GM19328 (cell line): ENCODE measurements around the gene EIF5.

ENCODE experiments used
- ATAC-seq: cut with Tn5 transposase; IDR thresholded peaks from one replicate; pipeline ENCODE4 v1.9.1; 2021; ENCODE audit warnings: mild to moderate bottlenecking, moderate library complexity; ENCODE audit not compliant: unreplicated experiment

EIF5 gene

DNA sequence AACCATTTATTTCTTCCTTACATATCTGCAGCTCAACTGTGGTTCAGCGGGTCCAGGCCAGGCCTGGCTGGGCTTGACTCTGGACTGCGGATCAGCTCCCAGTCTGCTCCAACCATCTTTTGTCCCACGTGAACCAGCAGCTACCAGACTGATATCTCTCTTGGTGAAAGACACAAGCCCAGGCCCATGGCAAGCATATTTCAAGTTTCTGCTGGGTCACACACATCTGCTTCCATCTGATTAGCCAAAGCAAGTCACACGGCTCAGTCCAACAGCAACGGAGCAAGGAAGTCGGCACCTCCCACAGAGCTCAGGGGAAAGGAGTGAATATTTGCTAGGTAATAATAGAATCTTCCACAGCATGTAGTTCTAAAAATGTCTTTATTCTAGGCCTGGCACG lies 26.5 kb downstream of the EIF5 start:
- no peak for ATAC-seq

DNA sequence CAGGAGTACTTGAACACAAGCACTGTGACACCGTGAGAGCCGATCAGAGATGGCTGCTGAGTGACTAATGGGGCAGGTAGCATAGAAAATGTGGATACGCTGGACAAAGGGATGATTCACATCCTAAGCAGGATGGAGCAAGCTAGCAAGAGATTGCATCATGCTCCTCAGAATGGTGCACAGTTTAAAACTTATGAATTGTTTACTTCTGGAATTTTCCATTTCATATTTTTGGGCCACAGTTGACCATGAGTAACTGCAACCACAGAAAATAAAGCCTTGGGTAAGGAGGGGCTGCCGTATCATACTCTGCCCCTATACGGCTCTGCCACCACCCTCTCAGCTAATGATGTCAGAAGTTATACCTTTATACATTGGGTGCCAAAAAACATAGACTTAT lies 27.8 kb downstream of the EIF5 start:
- no peak for ATAC-seq

GRCh38 chr14:103362780-103363179 lies 28.7 kb downstream of the EIF5 start:
- ATAC-seq = no peak

- no peak for ATAC-seq
Measured at GRCh38 chr14:103366741-103367140, 32.7 kb downstream of the EIF5 start.

DNA sequence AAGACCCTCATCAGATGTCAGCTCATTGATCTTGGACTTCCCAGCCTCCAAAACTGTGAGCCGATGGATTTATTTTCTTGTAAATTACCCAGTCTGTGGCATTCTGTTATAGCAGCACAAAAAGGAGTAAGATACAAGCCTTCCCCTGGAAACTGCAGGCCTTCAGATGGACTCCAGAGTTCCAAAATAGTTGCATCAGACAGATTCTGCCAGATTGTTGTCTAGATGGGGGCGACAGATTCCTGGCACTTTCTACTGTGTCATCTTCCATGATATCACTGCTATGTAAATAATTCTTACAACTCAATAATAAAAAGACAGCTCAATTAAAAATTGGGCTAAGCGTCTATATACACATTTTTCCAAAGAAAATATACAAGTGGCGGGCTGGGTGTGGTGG lies 34.0 kb downstream of the EIF5 start:
- ATAC-seq = no peak

GRCh38 chr14:103370087-103370486 lies 36.0 kb downstream of the EIF5 start:
- ATAC-seq = no peak

GRCh38 chr14:103372017-103372416 lies 38.0 kb downstream of the EIF5 start:
- ATAC-seq = no peak

GRCh38 chr14:103372552-103373304 lies 38.7 kb downstream of the EIF5 start:
- no peak for ATAC-seq

DNA sequence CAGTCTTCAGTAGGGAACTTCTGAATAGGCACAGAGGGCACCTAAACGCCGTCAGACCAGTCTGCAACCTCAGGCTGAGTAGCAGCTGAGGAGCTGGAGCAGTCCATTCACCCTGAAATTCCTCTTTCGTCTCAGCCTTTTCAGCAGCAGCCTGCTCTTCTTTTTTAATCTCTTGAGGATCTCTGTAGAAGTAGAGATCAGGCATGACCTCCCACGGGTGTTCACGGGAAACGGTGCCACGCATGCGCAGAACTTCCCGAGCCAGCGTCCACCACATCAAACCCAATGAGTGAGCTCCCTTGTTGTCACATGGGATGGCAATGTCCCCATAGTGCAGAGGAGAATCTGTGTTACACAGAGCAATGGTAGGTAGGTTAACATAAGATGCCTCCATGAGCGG lies 40.1 kb downstream of the EIF5 start:
- no peak for ATAC-seq

DNA sequence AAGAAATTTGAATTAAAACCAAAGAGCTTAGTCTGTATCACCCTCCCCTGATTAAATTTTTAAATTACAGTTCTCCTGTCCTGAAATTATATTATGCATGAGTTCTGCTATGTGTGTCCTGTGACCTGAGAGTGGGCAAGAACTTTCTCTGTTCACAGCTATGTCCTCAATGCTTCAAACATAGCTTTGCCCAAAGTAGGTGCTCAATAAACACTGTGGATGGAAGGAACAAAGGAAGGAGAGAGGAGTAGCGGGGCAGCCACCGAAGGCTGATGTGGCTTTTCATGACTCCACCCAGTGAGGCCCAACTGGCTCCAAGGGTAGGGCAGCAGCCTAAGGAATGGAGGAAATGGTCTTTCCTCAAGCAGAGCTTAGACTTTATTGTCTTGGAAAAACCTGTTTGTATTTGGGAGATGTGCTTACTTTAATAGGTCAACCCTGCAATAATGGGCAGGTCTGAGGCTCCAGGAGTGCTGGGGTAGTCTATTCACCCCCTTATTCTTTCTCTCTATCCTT lies 43.5 kb downstream of the EIF5 start:
- ATAC-seq = no peak

DNA sequence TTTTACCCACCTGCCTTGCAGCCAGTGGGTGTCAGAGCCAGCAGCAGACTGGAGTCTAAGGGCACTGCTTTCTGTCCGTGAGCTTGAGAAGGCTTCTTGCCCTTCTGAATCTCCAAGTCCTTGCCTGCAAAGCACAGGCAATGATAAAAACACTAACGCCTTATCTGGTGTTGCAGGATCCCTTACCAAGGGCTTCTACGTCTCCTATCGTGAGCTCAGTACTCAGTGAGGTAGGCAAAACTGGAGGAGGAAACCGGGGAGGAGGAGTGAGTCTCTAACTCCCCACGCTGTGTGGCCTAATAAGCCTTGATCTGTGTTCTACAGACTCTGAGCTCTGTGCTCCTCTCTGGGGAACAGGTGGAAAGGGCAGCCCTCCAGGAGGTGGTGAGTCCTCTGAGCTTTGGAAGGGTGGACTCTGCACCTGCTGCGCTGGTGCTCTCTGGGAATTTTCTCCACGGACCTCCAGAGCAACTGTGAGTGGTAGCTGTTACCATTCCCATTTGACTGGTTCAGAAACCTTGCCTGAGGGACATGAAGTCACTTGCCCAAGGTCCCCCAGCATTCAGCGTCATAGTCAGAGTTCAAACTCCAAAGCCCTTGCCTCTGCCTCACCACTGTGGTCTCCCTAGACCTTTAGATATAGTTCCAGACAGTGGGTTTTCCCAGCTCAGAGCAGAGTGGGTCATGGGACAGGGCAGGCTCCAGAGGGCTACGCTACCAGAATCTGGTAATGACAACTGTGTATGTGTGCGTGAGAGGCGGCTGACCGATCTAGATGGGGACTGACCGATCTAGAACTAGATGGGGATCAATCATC lies 44.2 kb downstream of the EIF5 start:
- no peak for ATAC-seq

- no peak for ATAC-seq
Measured at GRCh38 chr14:103380719-103381377, 46.8 kb downstream of the EIF5 start.

GRCh38 chr14:103382376-103382775 lies 48.3 kb downstream of the EIF5 start:
- ATAC-seq = no peak

DNA sequence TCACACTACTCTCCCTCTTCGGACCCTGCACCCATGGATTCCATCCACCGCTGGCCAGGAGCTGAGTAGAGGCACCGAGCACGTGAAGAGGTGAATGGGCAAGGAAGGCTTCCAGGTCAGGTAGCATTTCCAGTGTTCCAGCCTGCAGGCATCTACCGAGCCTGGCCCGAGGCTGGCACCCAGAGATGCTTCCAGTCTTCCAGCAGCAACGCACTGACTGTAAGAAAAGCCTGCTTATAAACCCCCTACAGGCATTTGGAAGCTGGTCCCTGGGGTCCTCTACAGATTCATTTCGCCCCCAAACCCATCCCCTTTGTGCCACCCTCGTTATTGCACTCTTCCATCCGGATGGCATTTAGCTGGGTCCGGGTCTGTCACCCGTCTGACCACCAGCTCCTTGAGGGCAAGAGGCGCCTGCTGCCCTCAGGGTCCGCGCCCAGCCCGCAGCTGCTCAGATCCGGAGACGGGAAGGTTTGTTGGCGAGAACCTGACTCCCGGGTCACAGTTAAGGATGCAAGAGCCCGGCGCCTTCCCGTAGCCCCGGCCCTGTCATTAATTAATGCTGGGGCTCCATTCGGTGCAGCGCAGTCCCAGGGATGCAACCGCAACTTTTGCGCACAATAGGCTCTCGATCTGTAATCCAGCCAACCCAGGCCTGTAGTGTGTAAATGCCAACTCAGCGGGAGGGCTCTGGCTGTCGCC lies 50.6 kb downstream of the EIF5 start:
- no peak for ATAC-seq

- ATAC-seq = peak; percentile 92
Measured at GRCh38 chr14:103385152-103385928, 51.3 kb downstream of the EIF5 start, which contains the start of gene MARK3. Gene MARK3 (plus strand): TSS chr14:103385415. CDS start chr14:103386030, 615 bp downstream.

GRCh38 chr14:103385929-103386712 lies 52.1 kb downstream of the EIF5 start:
- ATAC-seq = no peak

DNA sequence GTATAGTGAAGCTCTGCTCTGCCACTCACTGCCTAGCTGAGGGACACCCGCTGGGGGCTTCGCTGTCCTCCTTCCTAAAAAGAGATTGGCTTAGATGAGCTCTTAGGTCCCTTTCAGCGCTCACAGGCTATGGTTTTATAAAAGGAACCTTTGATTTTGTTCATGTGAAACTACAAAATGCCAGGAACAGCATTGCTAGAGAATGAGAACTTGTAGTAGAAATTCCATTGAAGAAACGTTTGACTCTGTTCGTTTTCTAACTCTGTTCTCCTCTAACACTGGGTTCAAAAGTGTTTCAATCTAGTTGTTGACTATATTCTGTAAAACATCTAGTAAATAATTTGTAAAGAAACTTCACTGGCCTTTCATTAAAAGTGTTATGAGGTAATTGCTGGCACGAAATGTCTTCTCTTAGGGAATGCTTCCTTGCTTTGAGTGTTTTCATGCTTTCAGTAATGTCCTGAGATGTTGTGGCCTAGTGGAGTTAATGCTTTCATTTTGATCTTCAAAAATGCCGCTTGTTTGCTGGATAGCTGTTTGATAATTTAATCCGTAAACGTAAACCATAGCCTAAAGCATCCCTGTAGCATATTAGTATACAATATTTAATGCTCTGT lies 52.8 kb downstream of the EIF5 start:
- ATAC-seq = no peak

DNA sequence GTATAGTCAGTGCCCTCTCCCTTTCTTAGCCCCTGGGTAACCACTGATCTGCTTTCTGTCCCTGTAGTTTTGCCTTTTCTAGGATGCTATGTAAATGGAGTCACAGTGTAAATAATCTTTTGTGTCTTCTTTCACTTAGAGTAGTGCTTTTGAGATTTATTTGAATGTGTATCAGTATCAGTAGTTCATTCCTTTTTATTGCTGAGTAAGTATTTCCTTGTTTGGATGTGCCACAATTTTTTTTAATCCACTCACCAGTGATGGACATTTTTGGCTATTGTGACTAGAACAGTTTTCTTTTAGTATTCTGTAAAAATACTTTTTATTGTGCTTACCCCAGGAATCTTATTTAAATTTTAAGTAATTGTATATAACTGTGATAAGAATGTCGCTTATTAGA lies 54.6 kb downstream of the EIF5 start:
- no peak for ATAC-seq

DNA sequence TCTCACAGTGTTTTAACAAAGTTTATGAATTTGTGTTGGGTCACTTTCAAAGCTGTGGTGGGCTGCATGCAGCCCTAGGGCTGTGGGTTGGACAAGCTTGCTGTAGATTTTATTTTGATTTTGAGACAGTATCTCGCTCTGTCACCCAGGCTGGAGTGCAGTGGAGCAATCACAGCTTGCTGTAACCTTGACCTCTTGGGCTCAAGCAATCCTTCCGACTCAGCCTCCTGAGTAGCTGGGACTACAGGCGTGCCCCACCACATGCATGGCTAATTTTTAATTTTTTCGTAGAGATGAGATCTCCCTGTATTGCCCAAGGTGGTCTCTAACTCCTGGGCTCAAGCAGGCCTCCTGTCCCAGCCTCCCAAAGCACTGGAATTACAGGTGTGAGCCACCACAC lies 56.6 kb downstream of the EIF5 start:
- ATAC-seq = no peak
